Fibroblast of the aortic adventitia (primary cell): ENCODE results near the gene RANGAP1. TPM values are rescaled to one million over a fixed set of nuclear protein-coding genes. Genes with fewer than 3 reads are reported as not detected.

Experiments
- DNase-seq: peaks from one replicate; pipeline ENCODE4 v3.0.0-alpha.2; 2010; ENCODE audit warnings: low read depth
- H3K4me3 ChIP-seq: 2 replicates; pipeline ENCODE4 v1.5.1; 2011; ENCODE audit warnings: low read depth, mild to moderate bottlenecking, control low read depth, low read length, moderate library complexity
- total RNA-seq: library from RNA; depleted of rRNA; stranded (reverse); fragments of >200 nt; gene quantifications from 2 replicates; pipeline ENCODE4 v1.2.3, GENCODE V29; 2012; ENCODE audit warnings: low replicate concordance
- TF ChIP-seq, protein P1 (sequence below): IDR thresholded peaks from 2 replicates; pipeline ENCODE4 v1.5.1; 2011; ENCODE audit warnings: mild to moderate bottlenecking, low read length, control low read depth, inconsistent platforms; ENCODE audit not compliant: insufficient read depth

The RANGAP1 gene
- total RNA-seq, 1 donor = 89.4 TPM

DNA sequence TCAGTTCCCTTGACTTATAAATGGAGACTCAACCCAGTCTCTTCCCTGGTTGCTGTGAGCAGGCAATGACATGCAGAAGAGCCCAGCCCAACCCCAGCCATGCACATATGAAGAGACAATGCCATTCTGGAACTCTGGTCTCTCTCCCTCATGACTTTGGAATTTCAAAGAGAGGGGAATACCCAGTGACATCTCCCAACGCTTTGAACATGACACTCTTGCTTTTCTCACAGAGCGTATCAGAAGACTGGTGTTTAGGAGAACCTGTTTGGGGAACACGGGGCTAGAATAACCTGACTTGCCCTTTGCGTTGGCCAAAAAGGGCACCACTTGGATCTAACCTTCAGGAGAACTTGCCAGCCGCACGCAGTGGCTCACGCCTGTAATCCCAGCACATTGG, 12.9 kb downstream of the RANGAP1 start:
- TF ChIP-seq, protein P1, sequence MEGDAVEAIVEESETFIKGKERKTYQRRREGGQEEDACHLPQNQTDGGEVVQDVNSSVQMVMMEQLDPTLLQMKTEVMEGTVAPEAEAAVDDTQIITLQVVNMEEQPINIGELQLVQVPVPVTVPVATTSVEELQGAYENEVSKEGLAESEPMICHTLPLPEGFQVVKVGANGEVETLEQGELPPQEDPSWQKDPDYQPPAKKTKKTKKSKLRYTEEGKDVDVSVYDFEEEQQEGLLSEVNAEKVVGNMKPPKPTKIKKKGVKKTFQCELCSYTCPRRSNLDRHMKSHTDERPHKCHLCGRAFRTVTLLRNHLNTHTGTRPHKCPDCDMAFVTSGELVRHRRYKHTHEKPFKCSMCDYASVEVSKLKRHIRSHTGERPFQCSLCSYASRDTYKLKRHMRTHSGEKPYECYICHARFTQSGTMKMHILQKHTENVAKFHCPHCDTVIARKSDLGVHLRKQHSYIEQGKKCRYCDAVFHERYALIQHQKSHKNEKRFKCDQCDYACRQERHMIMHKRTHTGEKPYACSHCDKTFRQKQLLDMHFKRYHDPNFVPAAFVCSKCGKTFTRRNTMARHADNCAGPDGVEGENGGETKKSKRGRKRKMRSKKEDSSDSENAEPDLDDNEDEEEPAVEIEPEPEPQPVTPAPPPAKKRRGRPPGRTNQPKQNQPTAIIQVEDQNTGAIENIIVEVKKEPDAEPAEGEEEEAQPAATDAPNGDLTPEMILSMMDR = no peak
- H3K4me3 ChIP-seq = no peak overlapping the region
- no peak for DNase-seq

DNA sequence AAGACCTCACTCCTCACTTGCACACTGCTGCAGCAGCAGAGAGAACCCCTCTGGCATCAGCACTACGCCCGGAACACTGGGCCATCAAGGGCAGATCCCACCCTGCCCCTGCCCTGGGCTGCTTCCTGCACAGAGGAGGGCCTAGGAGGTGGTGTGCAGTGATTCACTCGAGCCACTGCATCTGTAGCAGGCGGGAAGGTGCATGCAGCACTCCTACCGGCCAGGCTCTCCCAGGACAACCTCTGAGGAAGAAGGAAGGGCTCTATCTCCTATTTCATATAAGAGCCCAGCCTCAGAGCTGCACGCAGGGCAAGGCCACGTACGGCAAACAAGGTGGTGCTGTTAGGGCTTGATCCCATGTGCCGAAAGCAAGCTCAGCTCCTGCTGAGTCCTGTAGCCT, 14.2 kb downstream of the RANGAP1 start:
- TF ChIP-seq, protein P1 = no peak
- no peak overlapping the region for H3K4me3 ChIP-seq
- DNase-seq = no peak

DNA sequence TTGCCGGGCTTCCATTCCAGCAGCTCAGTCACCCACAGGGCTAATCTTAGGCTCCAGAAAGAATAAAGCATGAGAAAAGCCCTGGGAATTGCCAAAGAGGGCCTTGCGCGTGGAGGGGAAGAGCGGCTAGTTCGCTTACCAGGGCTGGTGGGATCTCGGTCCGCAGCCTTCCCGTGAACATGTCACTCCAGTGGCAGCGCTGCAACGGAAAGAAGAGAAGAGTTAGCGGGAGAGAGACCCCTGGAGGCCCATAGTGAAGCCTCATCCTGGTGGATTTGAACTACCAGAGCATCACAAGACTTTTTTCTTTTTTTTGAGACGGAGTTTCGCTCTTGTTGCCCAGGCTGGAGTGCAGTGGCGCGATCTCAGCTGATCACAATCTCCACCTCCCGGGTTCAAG, 18.0 kb downstream of the RANGAP1 start:
- no peak for DNase-seq
- TF ChIP-seq, protein P1 = no peak

DNA sequence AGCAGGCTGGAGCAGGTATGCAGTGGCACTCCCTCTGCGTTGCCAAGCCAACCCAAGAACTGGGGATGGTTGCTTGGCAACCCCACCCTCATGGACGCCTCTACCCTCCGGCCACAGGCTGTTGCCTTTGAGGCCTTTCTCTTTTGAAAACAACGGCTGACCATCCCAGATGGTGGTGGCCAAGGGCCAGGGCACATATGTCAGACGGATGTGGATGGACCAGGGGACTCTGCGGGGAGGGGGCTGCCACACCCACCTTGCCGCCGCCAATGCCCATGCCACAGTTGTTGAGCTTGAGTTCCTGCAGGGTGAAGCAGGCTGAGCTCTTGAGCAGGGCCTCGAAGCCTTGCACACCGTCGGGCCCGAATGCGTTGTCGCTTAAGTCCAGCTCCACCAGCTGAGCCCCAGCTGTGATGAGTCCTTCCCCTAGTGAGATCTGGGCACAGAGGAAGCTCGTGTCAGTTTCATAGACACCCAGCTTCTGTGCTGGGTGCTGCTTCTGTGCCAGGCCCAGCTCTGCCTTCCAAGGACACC, 21.5 kb downstream of the RANGAP1 start:
- TF ChIP-seq, protein P1 = no peak
- no peak for DNase-seq
- no peak overlapping the region for H3K4me3 ChIP-seq

More for the DNA sequence above, 18.0 kb downstream of the RANGAP1 start:
- H3K4me3 ChIP-seq = no peak overlapping the region

DNA sequence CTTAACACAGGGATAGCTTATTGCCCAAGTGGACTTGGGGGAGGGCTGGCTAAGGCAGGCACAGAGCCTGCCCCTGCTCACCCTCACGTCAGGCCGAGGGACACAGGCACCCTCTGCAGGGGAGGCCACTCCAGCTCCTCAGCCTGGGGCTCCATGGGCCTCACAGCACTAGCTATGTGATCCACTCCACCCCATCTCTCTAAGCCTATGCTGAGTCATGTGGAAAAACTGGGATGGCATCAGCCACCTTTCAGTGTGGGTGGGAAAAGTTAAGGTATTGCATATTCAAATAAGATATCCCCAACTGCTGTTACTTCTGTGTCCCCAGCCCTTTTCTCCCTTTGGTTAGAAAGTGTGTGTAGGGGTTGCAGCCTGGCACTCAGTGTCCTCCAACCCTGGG, 22.3 kb downstream of the RANGAP1 start:
- TF ChIP-seq, protein P1 = no peak
- no peak for DNase-seq
- H3K4me3 ChIP-seq = no peak overlapping the region

DNA sequence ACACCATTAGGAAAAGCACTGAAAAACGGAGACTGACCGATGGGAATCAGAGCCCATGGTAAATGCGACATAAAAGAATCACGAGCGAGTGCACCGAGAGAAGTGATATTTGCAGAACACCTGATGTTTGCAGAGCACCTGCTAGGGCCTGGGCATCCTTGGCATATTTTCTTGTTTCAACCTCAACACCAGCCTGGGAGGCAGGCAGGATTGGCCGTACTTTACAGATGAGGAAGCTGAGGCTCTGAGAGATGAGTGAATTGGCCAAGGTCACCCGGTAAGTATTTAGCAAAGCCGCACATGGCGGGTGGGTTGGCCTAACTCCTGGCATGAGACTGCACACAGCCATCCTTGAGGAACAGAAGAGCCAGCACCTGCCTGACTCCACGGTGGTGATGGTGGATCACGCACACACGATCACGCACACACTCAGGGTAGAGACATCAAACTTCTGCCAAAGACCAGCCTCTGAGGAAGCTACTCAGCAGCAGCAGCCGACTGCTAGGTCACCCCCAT, 23.7 kb downstream of the RANGAP1 start:
- no peak overlapping the region for H3K4me3 ChIP-seq
- no peak for DNase-seq
- TF ChIP-seq, protein P1 = no peak
